Esophagus muscularis mucosa (tissue), 4 donors: Measurements from ENCODE around the gene OR52A1.
"Not testable (repeated sequence)": the region's sequence is repeated elsewhere in the genome, so short reads cannot be mapped to it uniquely, and the experiment has no call there.

Experiments
- EP300 ChIP-seq: sonication (generic); formaldehyde crosslinking; IDR thresholded peaks from one replicate; pipeline ENCODE4 v1.6.1; 2017; ENCODE audit warnings: antibody characterized with exemption
- POLR2AphosphoS5 ChIP-seq, 2 donors: sonication (generic); formaldehyde crosslinking; IDR thresholded peaks; one replicate each; pipeline ENCODE4 v1.6.1; 2017; ENCODE audit warnings: antibody characterized with exemption in 2 of 2
- TF ChIP-seq, protein P1 (sequence below), 3 experiments: fragments of 200-600 bp in 2 of 3; fragments of 450-650 bp in 1 of 3; sonication (generic) in 2 of 3; IDR thresholded peaks; one replicate each; pipeline ENCODE4 v1.5.1; 2017 to 2019; ENCODE audit warnings: antibody characterized with exemption in 3 of 3, mild to moderate bottlenecking in 2 of 3, moderate library complexity in 1 of 3

DNA sequence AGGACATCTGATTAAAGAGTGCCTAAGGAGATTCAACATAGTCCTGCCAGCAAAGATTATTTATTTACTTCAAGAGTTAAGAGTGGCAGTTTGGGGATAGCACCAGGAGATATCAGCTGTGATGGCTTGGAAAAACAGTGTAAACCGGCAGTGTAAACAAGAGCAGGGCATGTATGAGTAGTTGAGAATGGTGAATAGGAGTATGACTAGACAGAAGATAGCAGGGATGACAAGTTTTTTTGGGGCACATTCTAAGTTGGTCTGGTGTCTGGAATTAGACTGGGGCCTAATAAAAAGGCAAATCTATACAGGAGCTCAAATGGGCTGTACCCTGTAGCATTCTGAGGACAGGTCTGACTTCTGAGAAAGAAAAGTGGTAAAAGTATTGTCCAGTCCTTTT, 6.5 kb upstream of the OR52A1 start:
- TF ChIP-seq, protein P1, sequence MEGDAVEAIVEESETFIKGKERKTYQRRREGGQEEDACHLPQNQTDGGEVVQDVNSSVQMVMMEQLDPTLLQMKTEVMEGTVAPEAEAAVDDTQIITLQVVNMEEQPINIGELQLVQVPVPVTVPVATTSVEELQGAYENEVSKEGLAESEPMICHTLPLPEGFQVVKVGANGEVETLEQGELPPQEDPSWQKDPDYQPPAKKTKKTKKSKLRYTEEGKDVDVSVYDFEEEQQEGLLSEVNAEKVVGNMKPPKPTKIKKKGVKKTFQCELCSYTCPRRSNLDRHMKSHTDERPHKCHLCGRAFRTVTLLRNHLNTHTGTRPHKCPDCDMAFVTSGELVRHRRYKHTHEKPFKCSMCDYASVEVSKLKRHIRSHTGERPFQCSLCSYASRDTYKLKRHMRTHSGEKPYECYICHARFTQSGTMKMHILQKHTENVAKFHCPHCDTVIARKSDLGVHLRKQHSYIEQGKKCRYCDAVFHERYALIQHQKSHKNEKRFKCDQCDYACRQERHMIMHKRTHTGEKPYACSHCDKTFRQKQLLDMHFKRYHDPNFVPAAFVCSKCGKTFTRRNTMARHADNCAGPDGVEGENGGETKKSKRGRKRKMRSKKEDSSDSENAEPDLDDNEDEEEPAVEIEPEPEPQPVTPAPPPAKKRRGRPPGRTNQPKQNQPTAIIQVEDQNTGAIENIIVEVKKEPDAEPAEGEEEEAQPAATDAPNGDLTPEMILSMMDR (IDR thresholded peaks at IDR 0.05) = not testable (repeated sequence)
- not testable (repeated sequence) for TF ChIP-seq EP300; POLR2AphosphoS5 (IDR thresholded peaks at IDR 0.05)
